Left lung (tissue), 10 donors: ENCODE measurements around the gene PAFAH1B1. TPM values are rescaled to one million over a fixed set of nuclear protein-coding genes. Genes with fewer than 3 reads are reported as not detected.

Experiments used
- ATAC-seq: fragments of 200-7000 bp; cut with Tn5 transposase; one replicate; pipeline ENCODE4 v1.9.1; 2020; ENCODE audit warnings: moderate library complexity
- DNase-seq, 4 donors: peaks; one replicate each; pipeline ENCODE4 v3.0.0-alpha.2; 2013 to 2020
- H3K27ac ChIP-seq, 2 donors: fragments of 200-600 bp; sonication (generic) in 1 of 2; one replicate each; pipeline versions ENCODE4 v1.5.0 to v1.8.0; 2020 to 2021
- H3K27me3 ChIP-seq, 2 donors: fragments of 200-600 bp; sonication (generic) in 1 of 2; one replicate each; pipeline versions ENCODE4 v1.5.0 to v1.8.0; 2020 to 2021
- H3K36me3 ChIP-seq, 2 donors: fragments of 200-600 bp; sonication (generic) in 1 of 2; one replicate each; pipeline versions ENCODE4 v1.5.0 to v1.8.0; 2020 to 2021
- H3K4me1 ChIP-seq, 2 donors: fragments of 200-600 bp; one replicate each; pipeline ENCODE4 v1.8.0; 2021
- H3K4me3 ChIP-seq, 2 donors: fragments of 200-600 bp; sonication (generic) in 1 of 2; one replicate each; pipeline versions ENCODE4 v1.5.0 to v1.8.0; 2020 to 2021; ENCODE audit warnings: mild to moderate bottlenecking in 1 of 2
- H3K9me3 ChIP-seq, 2 donors: fragments of 200-600 bp; sonication (generic) in 1 of 2; one replicate each; pipeline versions ENCODE4 v1.5.0 to v1.8.0; 2020 to 2021
- CTCF ChIP-seq, 2 donors: fragments of 200-600 bp; sonication (generic) in 1 of 2; IDR thresholded peaks; one replicate each; pipeline versions ENCODE4 v1.5.0 to v1.8.0; 2021; ENCODE audit warnings: antibody characterized with exemption in 2 of 2
- intact Hi-C, 2 donors: fragments of 100-400 bp; cut with DNase I; formaldehyde crosslinking; loops; one replicate each; pipeline versions ENCODE4 v1.11.2 to v1.14.2; 2022
- polyA plus RNA-seq, 6 donors: library from polyadenylated mRNA; unstranded; fragments of 120-200 nt; gene quantifications; one replicate each; pipeline ENCODE4 v1.2.1, GENCODE V29; 2013; ENCODE audit not compliant: insufficient read length in 6 of 6
- total RNA-seq, 2 donors: library from RNA; stranded (reverse); fragmentation: NEBNext Ultra II Directional; extraction: Animal tissue kit (Norgen Biotek cat#: 25700); gene quantifications; one replicate each; pipeline ENCODE4 v1.2.1, GENCODE V29; 2021
- donor health status: DM: no; HTN: yes; CAD: no.
- donor health status: DM: no; HTN: no; CAD: no.

The PAFAH1B1 gene
- total and polyA plus RNA-seq, 8 donors = 135 to 188 (median 151) TPM

- Histone ChIP-seq H3K27ac (no peak overlapping the region), H3K4me1 (no peaks in the 10 kb centered on the region), H3K9me3 (no peaks in the 10 kb centered on the region), H3K27me3 (peaks cover 0 to 21% of the 10 kb centered on the region in 2 donors), H3K4me3 (no peak overlapping the region), H3K36me3 (no peaks in the 10 kb centered on the region)
- no peak for TF ChIP-seq CTCF (IDR thresholded peaks at IDR 0.05)
- ATAC-seq (no peak), DNase-seq (no peak)
- intact Hi-C loops = no loop called here
Measured at GRCh38 chr17:2549392-2550211, 43.9 kb upstream of the PAFAH1B1 start.

- H3K27me3 ChIP-seq = peaks cover 0 to 21% of the 10 kb centered on the region in 2 donors
- no peaks in the 10 kb centered on the region for H3K4me1 ChIP-seq
- DNase-seq (no peak), ATAC-seq (no peak)
- no peaks in the 10 kb centered on the region for H3K9me3 ChIP-seq
- H3K27ac ChIP-seq = no peak overlapping the region
- intact Hi-C loops = no loop called here
- H3K36me3 ChIP-seq = no peaks in the 10 kb centered on the region
- no peak for TF ChIP-seq CTCF (IDR thresholded peaks at IDR 0.05)
- no peak overlapping the region for H3K4me3 ChIP-seq
Measured at GRCh38 chr17:2551493-2551892, 42.0 kb upstream of the PAFAH1B1 start.

DNA sequence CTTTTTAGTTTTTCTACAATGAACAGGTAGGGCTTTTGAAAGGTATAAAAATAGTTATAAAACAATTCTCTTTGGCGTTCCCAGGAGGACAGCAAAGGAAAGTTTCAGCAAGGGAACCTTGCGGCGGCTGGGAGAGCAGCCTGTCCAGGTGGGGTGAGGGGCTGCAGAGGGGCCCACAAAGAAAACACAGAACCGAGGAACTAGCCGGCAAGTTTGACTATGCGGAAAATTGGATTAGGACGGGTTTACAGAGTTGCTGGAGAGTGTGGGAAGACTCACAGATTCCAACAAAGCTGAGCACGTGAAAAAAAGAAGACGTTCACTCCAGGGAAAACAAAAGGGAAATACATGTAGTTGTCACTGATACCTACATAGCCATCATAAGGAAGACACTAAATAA lies 41.5 kb upstream of the PAFAH1B1 start:
- intact Hi-C loops = no loop called here
- DNase-seq (no peak), ATAC-seq (no peak)
- no peak for TF ChIP-seq CTCF (IDR thresholded peaks at IDR 0.05)
- H3K9me3 ChIP-seq = no peaks in the 10 kb centered on the region
- H3K4me3 ChIP-seq = no peak overlapping the region
- no peak overlapping the region for H3K27ac ChIP-seq
- H3K36me3 ChIP-seq = no peaks in the 10 kb centered on the region
- no peaks in the 10 kb centered on the region for H3K4me1 ChIP-seq
- H3K27me3 ChIP-seq = peaks cover 0 to 21% of the 10 kb centered on the region in 2 donors

GRCh38 chr17:2560658-2561057 lies 32.8 kb upstream of the PAFAH1B1 start:
- H3K27ac ChIP-seq = no peak overlapping the region
- no peaks in the 10 kb centered on the region for H3K4me1 ChIP-seq
- ATAC-seq (no peak), DNase-seq (no peak)
- no peaks in the 10 kb centered on the region for H3K36me3 ChIP-seq
- H3K4me3 ChIP-seq = no peak overlapping the region
- H3K27me3 ChIP-seq = no peaks in the 10 kb centered on the region
- H3K9me3 ChIP-seq = peaks cover 0 to 7% of the 10 kb centered on the region in 2 donors
- intact Hi-C loops = no loop called here
- TF ChIP-seq CTCF (IDR thresholded peaks at IDR 0.05) = no peak

DNA sequence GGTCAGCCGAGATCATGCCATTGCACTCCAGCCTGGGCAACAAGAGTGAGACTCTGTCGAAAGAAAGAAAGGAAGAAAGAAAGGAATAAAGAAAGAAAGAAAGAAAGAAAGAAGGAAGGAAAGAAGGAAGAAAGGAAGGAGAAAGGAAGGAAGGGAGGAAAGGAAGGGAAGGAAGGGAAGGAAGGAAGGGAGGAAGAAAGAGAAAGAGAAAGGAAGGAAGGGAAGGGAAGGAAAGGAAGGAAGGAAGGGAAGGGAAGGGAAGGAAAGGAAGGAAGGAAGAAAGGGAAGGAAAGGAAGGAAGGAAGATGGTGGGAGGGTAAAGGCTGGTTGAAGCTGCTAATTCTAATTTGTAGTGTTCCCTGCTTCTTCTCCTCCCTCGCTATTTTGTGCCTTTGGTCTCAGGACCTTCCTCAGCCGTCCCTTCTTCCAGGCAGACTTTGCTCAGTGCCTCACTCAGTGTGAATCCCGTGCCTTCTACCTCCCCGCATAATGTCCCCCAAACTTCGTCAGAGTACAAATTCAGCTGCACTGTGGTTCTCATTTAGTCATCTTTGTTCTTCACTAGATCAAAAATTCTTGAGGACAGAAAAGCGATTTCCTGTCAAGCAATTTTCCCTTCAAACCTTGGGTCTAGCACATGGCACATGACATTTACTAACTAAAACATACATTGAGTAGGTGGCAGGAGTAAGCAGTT lies 31.1 kb upstream of the PAFAH1B1 start:
- DNase-seq (no peak), ATAC-seq (no peak)
- H3K9me3 ChIP-seq = peaks cover 0 to 7% of the 10 kb centered on the region in 2 donors
- H3K27me3 ChIP-seq = no peaks in the 10 kb centered on the region
- no peaks in the 10 kb centered on the region for H3K4me1 ChIP-seq
- H3K27ac ChIP-seq = no peak overlapping the region
- H3K4me3 ChIP-seq = no peak overlapping the region
- intact Hi-C loops = no loop called here
- H3K36me3 ChIP-seq = no peaks in the 10 kb centered on the region
- TF ChIP-seq CTCF (IDR thresholded peaks at IDR 0.05) = no peak
